ENCODE results near the gene ABITRAM.

- TF ChIP-seq, protein P1, sequence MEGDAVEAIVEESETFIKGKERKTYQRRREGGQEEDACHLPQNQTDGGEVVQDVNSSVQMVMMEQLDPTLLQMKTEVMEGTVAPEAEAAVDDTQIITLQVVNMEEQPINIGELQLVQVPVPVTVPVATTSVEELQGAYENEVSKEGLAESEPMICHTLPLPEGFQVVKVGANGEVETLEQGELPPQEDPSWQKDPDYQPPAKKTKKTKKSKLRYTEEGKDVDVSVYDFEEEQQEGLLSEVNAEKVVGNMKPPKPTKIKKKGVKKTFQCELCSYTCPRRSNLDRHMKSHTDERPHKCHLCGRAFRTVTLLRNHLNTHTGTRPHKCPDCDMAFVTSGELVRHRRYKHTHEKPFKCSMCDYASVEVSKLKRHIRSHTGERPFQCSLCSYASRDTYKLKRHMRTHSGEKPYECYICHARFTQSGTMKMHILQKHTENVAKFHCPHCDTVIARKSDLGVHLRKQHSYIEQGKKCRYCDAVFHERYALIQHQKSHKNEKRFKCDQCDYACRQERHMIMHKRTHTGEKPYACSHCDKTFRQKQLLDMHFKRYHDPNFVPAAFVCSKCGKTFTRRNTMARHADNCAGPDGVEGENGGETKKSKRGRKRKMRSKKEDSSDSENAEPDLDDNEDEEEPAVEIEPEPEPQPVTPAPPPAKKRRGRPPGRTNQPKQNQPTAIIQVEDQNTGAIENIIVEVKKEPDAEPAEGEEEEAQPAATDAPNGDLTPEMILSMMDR (IDR thresholded peaks at IDR 0.05): no peak
- no peak for TF ChIP-seq ZFX (IDR thresholded peaks at IDR 0.05; ENCODE audit: borderline replicate concordance)
Observed at GRCh38 chr9:108885643-108886348, 48.4 kb upstream of the ABITRAM start.
